K562 (cell line): ENCODE data around the gene EZH1. TPM values are rescaled to one million over a fixed set of nuclear protein-coding genes. Genes with fewer than 3 reads are reported as not detected.

ENCODE experiments used
- ATF4 ChIP-seq: fragments of 450-650 bp; formaldehyde crosslinking; IDR thresholded peaks from 2 replicates; pipeline ENCODE4 v1.4.0; 2022; ENCODE audit warnings: mild to moderate bottlenecking, moderate library complexity
- KHSRP ChIP-seq: fragments of 450-650 bp; IDR thresholded peaks from 2 replicates; pipeline ENCODE4 v1.6.1; 2017
- KLF10 ChIP-seq: fragments of 250-450 bp; sonication (Bioruptor Pico); IDR thresholded peaks from 2 replicates; pipeline ENCODE4 v1.6.1; 2021; ENCODE audit warnings: matching md5 sums
- POLR2H ChIP-seq: IDR thresholded peaks from 2 replicates; pipeline ENCODE4 v1.6.1; 2016; ENCODE audit warnings: missing genetic modification characterization, low read depth, mild to moderate bottlenecking, control low read depth, missing compliant biosample characterization, moderate library complexity
- RBM39 ChIP-seq: fragments of 200-400 bp; formaldehyde crosslinking; optimal IDR thresholded peaks from 2 replicates; pipeline ENCODE3; 2018; ENCODE audit warnings: low read depth, low read length
- SAFB ChIP-seq: fragments of 200-400 bp; formaldehyde crosslinking; IDR thresholded peaks from 2 replicates; pipeline ENCODE4 v1.6.1; 2017; ENCODE audit warnings: low read depth, low read length, borderline replicate concordance
- TBL1XR1 ChIP-seq, 2 experiments: IDR thresholded peaks; 2 replicates each; pipeline ENCODE4 v1.6.1; 2012; ENCODE audit warnings: improper control_type of control experiment in 2 of 2, low read length in 2 of 2, mild to moderate bottlenecking in 1 of 2
- UBTF ChIP-seq, 2 experiments: IDR thresholded peaks; 2 replicates each; pipeline ENCODE4 v1.6.1; 2012; ENCODE audit warnings: improper control_type of control experiment in 2 of 2, low read depth in 2 of 2, low read length in 2 of 2, borderline replicate concordance in 1 of 2
- YY1 ChIP-seq, 3 experiments: IDR thresholded peaks; 2 replicates each; pipeline ENCODE4 v1.6.1; 2011; ENCODE audit warnings: low read length in 2 of 3, mild to moderate bottlenecking in 2 of 3, moderate library complexity in 2 of 3, borderline replicate concordance in 1 of 3, control low read depth in 1 of 3, low read depth in 1 of 3; ENCODE audit not compliant: insufficient read depth in 3 of 3, insufficient replicate concordance in 2 of 3, control insufficient read depth in 1 of 3, insufficient read length in 1 of 3; ENCODE audit errors: extremely low read depth in 1 of 3
- ZNF3 ChIP-seq: fragments of 250-450 bp; sonication (Bioruptor Pico); IDR thresholded peaks from 2 replicates; pipeline ENCODE4 v1.5.0; 2021; ENCODE audit warnings: mild to moderate bottlenecking, moderate library complexity
- polyA plus RNA-seq, 8 experiments: library from polyadenylated mRNA; depleted of rRNA in 4 of 8; stranded (reverse) in 5 of 8; unstranded in 3 of 8; fragments of >200 nt; fragmentation: Nextera tagmentation in 2 of 8; fragmentation: Illumina TruSeq in 1 of 8; extraction: Ambion mirVana in 2 of 8; extraction: Trizol in 1 of 8; gene quantifications; 2 replicates each; pipeline versions ENCODE4 v1.2.1 to v1.2.3, GENCODE V29; 2011 to 2014; ENCODE audit warnings: inconsistent platforms in 1 of 8, missing spikeins in 1 of 8
- total RNA-seq, 7 experiments: library from RNA; depleted of rRNA in 6 of 7; stranded (reverse); fragments of >200 nt in 6 of 7; fragmentation: Illumina TruSeq in 2 of 7; extraction: Trizol in 2 of 7; gene quantifications; 2 replicates each; pipeline versions ENCODE4 v1.2.1 to v1.2.3, GENCODE V29; 2011 to 2021; ENCODE audit warnings: low replicate concordance in 1 of 7
- TF ChIP-seq, protein P1 (sequence below), 2 experiments: fragments of 450-650 bp; IDR thresholded peaks; 2 replicates each; pipeline ENCODE4 v1.6.1; 2016; ENCODE audit warnings: mild to moderate bottlenecking in 2 of 2, borderline replicate concordance in 1 of 2, low read depth in 1 of 2, moderate library complexity in 1 of 2
- TF ChIP-seq, protein P2 (sequence below): fragments of 450-650 bp; IDR thresholded peaks from 2 replicates; pipeline ENCODE4 v1.6.1; 2016; ENCODE audit warnings: mild to moderate bottlenecking

Gene EZH1
- total and polyA plus RNA-seq, 9 of the 15 experiments (the other 6 are each of a cell fraction or from before 2014, with no cell fraction given), result 8.6 to 40.8 (median 22.9) TPM

DNA sequence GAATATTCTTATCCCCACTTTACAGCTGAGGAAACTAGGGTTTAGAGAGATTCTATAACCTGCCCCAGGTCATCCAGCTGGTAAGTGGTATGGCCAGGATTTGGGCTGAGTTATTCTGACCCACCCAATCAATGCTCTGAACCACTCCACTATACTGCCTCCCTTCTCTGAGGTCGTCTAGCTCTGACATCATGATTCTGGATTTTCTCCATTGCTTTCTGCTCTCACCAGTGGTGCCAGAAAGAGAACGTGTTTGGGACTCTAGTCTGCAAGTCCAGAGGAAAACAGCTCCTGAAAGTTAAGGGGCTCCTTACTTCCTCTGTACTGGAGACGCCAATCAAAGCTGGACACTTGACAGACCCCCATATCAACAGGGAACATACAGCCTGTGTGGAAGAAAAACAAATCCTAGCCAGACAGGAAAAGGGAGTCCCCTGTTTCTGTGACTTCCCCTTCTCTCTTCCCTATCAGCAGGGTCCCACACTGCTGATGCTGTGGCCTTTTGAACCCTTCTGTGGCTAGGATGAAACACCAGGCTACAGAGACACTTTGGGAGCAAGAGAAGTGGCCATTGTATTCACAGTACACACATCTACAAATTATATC lies 6.0 kb upstream of the EZH1 start (continued):
- TF ChIP-seq, protein P1, sequence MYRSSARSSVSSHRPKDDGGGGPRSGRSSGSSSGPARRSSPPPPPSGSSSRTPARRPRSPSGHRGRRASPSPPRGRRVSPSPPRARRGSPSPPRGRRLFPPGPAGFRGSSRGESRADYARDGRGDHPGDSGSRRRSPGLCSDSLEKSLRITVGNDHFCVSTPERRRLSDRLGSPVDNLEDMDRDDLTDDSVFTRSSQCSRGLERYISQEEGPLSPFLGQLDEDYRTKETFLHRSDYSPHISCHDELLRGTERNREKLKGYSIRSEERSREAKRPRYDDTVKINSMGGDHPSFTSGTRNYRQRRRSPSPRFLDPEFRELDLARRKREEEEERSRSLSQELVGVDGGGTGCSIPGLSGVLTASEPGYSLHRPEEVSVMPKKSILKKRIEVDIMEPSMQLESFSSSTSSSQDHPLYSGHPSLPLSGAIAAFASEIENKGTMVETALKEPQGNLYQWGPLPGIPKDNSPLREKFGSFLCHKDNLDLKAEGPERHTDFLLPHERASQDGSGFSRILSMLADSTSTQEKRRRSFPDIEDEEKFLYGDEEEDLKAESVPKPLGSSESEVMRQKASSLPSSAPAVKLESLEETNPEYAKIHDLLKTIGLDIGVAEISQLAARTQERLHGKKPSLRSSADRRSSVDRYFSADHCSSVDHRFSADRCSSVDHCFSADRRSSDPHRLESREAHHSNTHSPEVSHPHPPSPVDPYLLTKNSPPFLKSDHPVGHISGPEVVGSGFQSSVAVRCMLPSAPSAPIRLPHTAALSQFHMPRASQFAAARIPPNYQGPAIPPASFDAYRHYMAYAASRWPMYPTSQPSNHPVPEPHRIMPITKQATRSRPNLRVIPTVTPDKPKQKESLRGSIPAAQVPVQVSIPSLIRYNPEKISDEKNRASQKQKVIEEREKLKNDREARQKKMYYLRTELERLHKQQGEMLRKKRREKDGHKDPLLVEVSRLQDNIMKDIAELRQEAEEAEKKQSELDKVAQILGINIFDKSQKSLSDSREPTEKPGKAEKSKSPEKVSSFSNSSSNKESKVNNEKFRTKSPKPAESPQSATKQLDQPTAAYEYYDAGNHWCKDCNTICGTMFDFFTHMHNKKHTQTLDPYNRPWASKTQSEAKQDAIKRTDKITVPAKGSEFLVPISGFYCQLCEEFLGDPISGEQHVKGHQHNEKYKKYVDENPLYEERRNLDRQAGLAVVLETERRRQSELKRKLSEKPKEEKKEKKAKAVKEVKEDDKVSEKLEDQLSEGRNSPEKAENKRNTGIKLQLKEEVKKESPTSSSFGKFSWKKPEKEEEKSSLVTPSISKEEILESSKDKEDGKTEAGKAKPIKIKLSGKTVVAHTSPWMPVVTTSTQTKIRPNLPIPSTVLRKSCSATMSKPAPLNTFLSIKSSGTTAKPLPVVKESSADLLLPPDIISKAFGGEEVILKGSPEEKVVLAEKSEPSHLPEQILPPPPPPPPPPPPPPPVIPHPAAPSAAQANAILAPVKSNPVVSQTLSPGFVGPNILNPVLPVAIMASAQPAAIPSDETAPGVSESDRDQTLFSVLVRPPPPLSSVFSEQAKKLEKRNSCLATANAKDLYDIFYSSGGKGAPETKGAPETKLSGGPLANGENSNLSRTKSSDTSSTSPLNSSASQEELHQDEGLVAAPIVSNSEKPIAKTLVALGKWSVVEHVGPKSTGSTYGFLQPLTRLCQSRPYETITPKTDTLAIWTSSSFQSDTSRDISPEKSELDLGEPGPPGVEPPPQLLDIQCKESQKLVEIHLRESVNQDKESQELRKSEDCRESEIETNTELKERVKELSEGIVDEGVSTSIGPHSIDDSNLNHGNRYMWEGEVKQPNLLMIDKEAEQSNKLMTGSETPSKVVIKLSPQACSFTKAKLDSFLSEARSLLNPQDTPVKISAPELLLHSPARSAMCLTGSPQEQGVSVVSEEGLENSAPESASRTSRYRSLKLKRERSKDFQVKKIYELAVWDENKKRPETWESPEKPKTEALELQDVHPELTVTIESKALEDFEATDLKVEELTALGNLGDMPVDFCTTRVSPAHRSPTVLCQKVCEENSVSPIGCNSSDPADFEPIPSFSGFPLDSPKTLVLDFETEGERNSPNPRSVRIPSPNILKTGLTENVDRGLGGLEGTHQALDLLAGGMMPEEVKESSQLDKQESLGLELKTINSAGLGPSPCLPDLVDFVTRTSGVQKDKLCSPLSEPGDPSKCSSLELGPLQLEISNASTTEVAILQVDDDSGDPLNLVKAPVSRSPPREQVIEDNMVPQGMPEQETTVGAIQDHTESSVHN (IDR thresholded peaks at IDR 0.05; ENCODE audit: borderline replicate concordance in 1 of 2, low read depth in 1 of 2), result no peak
- TF ChIP-seq TBL1XR1 (IDR thresholded peaks at IDR 0.05; ENCODE audit: low read length in 2 of 2) (peak; percentile 60 to 90; a peak in 3 of 4 replicates), KHSRP (no peak), ATF4 (CRISPR knock-in tag) (no peak), RBM39 (no peak), POLR2H (tag) (no peak), YY1 (IDR thresholded peaks at IDR 0.05; ENCODE audit: borderline replicate concordance in 1 of 3, control insufficient read depth in 1 of 3, extremely low read depth in 1 of 3, insufficient read depth in 3 of 3, insufficient read length in 1 of 3, insufficient replicate concordance in 2 of 3, low read depth in 1 of 3, low read length in 2 of 3) (no peak), KLF10 (no peak), ZNF3 (CRISPR knock-in tag) (no peak), UBTF (IDR thresholded peaks at IDR 0.05; ENCODE audit: borderline replicate concordance in 1 of 2, low read depth in 2 of 2, low read length in 2 of 2) (no peak), SAFB (no peak)
- TF ChIP-seq, protein P2, sequence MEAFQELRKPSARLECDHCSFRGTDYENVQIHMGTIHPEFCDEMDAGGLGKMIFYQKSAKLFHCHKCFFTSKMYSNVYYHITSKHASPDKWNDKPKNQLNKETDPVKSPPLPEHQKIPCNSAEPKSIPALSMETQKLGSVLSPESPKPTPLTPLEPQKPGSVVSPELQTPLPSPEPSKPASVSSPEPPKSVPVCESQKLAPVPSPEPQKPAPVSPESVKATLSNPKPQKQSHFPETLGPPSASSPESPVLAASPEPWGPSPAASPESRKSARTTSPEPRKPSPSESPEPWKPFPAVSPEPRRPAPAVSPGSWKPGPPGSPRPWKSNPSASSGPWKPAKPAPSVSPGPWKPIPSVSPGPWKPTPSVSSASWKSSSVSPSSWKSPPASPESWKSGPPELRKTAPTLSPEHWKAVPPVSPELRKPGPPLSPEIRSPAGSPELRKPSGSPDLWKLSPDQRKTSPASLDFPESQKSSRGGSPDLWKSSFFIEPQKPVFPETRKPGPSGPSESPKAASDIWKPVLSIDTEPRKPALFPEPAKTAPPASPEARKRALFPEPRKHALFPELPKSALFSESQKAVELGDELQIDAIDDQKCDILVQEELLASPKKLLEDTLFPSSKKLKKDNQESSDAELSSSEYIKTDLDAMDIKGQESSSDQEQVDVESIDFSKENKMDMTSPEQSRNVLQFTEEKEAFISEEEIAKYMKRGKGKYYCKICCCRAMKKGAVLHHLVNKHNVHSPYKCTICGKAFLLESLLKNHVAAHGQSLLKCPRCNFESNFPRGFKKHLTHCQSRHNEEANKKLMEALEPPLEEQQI, result no peak
